H9 (cell line): Measurements from ENCODE around the gene PRKD3. TPM values are rescaled to one million over a fixed set of nuclear protein-coding genes. Genes with fewer than 3 reads are reported as not detected.

ENCODE experiments used
- DNase-seq: peaks from one replicate; pipeline ENCODE4 v3.0.0-alpha.2; 2017
- H2AFZ ChIP-seq: one replicate; pipeline ENCODE4 v1.6.1; 2013; ENCODE audit warnings: mild to moderate bottlenecking, low read length, control low read depth, moderate library complexity
- H2AK5ac ChIP-seq: 2 replicates; pipeline ENCODE4 v1.6.1; 2013; ENCODE audit warnings: low read length, control low read depth, mixed read lengths; ENCODE audit not compliant: insufficient read length
- H2BK120ac ChIP-seq: one replicate; pipeline ENCODE4 v1.6.1; 2013; ENCODE audit warnings: low read depth, mild to moderate bottlenecking, low read length, control low read depth, inconsistent platforms; ENCODE audit not compliant: poor library complexity, severe bottlenecking
- H2BK12ac ChIP-seq: 2 replicates; pipeline ENCODE4 v1.6.1; 2013; ENCODE audit warnings: low read length, control low read depth, mixed read lengths, low read depth; ENCODE audit not compliant: insufficient read length
- H2BK15ac ChIP-seq: 2 replicates; pipeline ENCODE4 v1.6.1; 2013; ENCODE audit warnings: low read depth, low read length, control low read depth
- H2BK20ac ChIP-seq: one replicate; pipeline ENCODE4 v1.6.1; 2013; ENCODE audit warnings: low read depth, mild to moderate bottlenecking, low read length, control low read depth, inconsistent platforms; ENCODE audit not compliant: poor library complexity, severe bottlenecking
- H2BK5ac ChIP-seq: 2 replicates; pipeline ENCODE4 v1.6.1; 2013; ENCODE audit warnings: low read length, control low read depth, mixed read lengths; ENCODE audit not compliant: insufficient read length
- H3K14ac ChIP-seq: 2 replicates; pipeline ENCODE4 v1.6.1; 2013; ENCODE audit warnings: low read length, control low read depth; ENCODE audit not compliant: insufficient read depth
- H3K18ac ChIP-seq: 2 replicates; pipeline ENCODE4 v1.6.1; 2013; ENCODE audit warnings: low read depth, mild to moderate bottlenecking, mixed read lengths, low read length, control low read depth; ENCODE audit not compliant: insufficient read length
- H3K23ac ChIP-seq: 2 replicates; pipeline ENCODE4 v1.6.1; 2013; ENCODE audit warnings: low read length, control low read depth, mixed read lengths, low read depth; ENCODE audit not compliant: insufficient read length
- H3K23me2 ChIP-seq: 2 replicates; pipeline ENCODE4 v1.6.1; 2013; ENCODE audit warnings: low read depth, mild to moderate bottlenecking, mixed read lengths, low read length, control low read depth; ENCODE audit not compliant: insufficient read length, poor library complexity, severe bottlenecking
- H3K27ac ChIP-seq: 2 replicates; pipeline ENCODE4 v1.5.1; 2013; ENCODE audit warnings: low read length, control low read depth, mixed read lengths, low read depth; ENCODE audit not compliant: insufficient read length
- H3K27me3 ChIP-seq: 2 replicates; pipeline ENCODE4 v1.6.1; 2013; ENCODE audit warnings: low read length, control low read depth, inconsistent platforms; ENCODE audit not compliant: insufficient read depth
- H3K4ac ChIP-seq: 2 replicates; pipeline ENCODE4 v1.6.1; 2013; ENCODE audit warnings: low read depth, mild to moderate bottlenecking, control low read depth, inconsistent platforms, low read length, moderate library complexity
- H3K4me1 ChIP-seq: 2 replicates; pipeline ENCODE4 v1.6.1; 2013; ENCODE audit warnings: low read length, control low read depth, inconsistent platforms; ENCODE audit not compliant: insufficient read depth
- H3K4me2 ChIP-seq: 2 replicates; pipeline ENCODE4 v1.6.1; 2013; ENCODE audit warnings: low read length, control low read depth, mixed read lengths; ENCODE audit not compliant: insufficient read length, insufficient read depth
- H3K56ac ChIP-seq: 2 replicates; pipeline ENCODE4 v1.6.1; 2013; ENCODE audit warnings: low read depth, mild to moderate bottlenecking, mixed read lengths, low read length, control low read depth; ENCODE audit not compliant: insufficient read length
- H3K79me1 ChIP-seq: 2 replicates; pipeline ENCODE4 v1.6.1; 2013; ENCODE audit warnings: low read depth, mild to moderate bottlenecking, moderate library complexity, low read length, control low read depth, inconsistent platforms; ENCODE audit not compliant: insufficient read depth, poor library complexity, severe bottlenecking
- H3K79me2 ChIP-seq: 2 replicates; pipeline ENCODE4 v1.6.1; 2013; ENCODE audit warnings: low read length, control low read depth, inconsistent platforms; ENCODE audit not compliant: insufficient read depth
- H3K9ac ChIP-seq: 2 replicates; pipeline ENCODE4 v1.6.1; 2013; ENCODE audit warnings: low read length, control low read depth, mixed read lengths; ENCODE audit not compliant: insufficient read length; ENCODE audit errors: extremely low read depth
- H3K9me3 ChIP-seq: one replicate; pipeline ENCODE4 v1.6.1; 2013; ENCODE audit warnings: low read depth, low read length, inconsistent platforms; ENCODE audit not compliant: control insufficient read depth
- H3T11ph ChIP-seq: one replicate; pipeline ENCODE4 v1.6.1; 2013; ENCODE audit warnings: mild to moderate bottlenecking, low read length, control low read depth, inconsistent platforms
- H4K20me1 ChIP-seq: one replicate; pipeline ENCODE4 v1.6.1; 2013; ENCODE audit not compliant: control insufficient read depth, insufficient read length, insufficient read depth
- H4K5ac ChIP-seq: 2 replicates; pipeline ENCODE4 v1.6.1; 2013; ENCODE audit warnings: low read depth, mild to moderate bottlenecking, mixed read lengths, low read length, control low read depth; ENCODE audit not compliant: insufficient read length
- H4K8ac ChIP-seq: replicated peaks from 2 replicates; pipeline ENCODE4 v1.6.1; 2013; ENCODE audit warnings: low read length, control low read depth, mixed read lengths, low read depth; ENCODE audit not compliant: insufficient read length
- H4K91ac ChIP-seq: 2 replicates; pipeline ENCODE4 v1.6.1; 2013; ENCODE audit warnings: low read depth, mild to moderate bottlenecking, moderate library complexity, mixed read lengths, low read length, control low read depth; ENCODE audit not compliant: insufficient read length
- H3K27ac Mint-ChIP-seq, 3 experiments: 2 replicates in 2 of 3; 3 replicates in 1 of 3; pipeline ENCODE4 v1.8.0; 2020 to 2021; ENCODE audit warnings: mixed read lengths in 3 of 3, mild to moderate bottlenecking in 1 of 3, moderate library complexity in 1 of 3
- H3K27me3 Mint-ChIP-seq: 2 replicates; pipeline ENCODE4 v1.8.0; 2021; ENCODE audit warnings: low read depth, mild to moderate bottlenecking, moderate library complexity, mixed read lengths
- H3K36me3 Mint-ChIP-seq, 3 experiments: 2 replicates in 2 of 3; 3 replicates in 1 of 3; pipeline ENCODE4 v1.8.0; 2020 to 2021; ENCODE audit warnings: low read depth in 3 of 3, mixed read lengths in 3 of 3; ENCODE audit not compliant: insufficient read depth in 1 of 3
- H3K4me1 Mint-ChIP-seq, 2 experiments: 2 replicates each; pipeline ENCODE4 v1.8.0; 2020; ENCODE audit warnings: mixed read lengths in 2 of 2
- H3K4me3 Mint-ChIP-seq, 2 experiments: 2 replicates in 1 of 2; 3 replicates in 1 of 2; pipeline ENCODE4 v1.8.0; 2020 to 2021; ENCODE audit warnings: mild to moderate bottlenecking in 2 of 2, mixed read lengths in 2 of 2, moderate library complexity in 1 of 2
- H3K9me3 Mint-ChIP-seq, 2 experiments: 2 replicates in 1 of 2; 3 replicates in 1 of 2; pipeline ENCODE4 v1.8.0; 2020; ENCODE audit warnings: mild to moderate bottlenecking in 2 of 2, mixed read lengths in 2 of 2, moderate library complexity in 1 of 2
- total RNA-seq: library from RNA; stranded (reverse); gene quantifications from 2 replicates; pipeline ENCODE4 v1.2.1, GENCODE V29; 2021
- TF ChIP-seq, protein P1 (sequence below): fragments of 200-600 bp; sonication (generic); conservative IDR thresholded peaks from 3 replicates; pipeline ENCODE4 v1.8.0; 2021; ENCODE audit warnings: antibody characterized with exemption, mild to moderate bottlenecking

The PRKD3 gene
- total RNA-seq, 1 experiment from 2014 or later: 63.3 TPM

DNA sequence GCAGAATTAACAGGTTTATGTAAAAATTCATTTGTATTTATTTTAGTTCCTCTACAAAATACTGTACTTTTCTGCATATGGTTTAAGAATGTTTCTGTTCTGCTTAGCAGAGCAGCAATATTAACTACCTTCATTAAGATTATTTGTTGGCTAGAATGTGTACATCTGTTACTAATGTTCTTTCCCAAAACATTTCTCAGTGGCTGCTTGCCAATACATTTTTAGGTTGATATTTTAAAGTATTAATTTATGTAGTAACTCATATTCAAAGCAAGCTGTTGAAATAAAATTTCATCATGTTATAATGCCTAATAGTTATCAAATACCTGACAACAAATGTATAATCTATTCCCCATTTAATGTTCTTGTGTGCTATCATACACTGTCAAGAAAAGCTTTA, 40.3 kb downstream of the PRKD3 start:
- H3K4me1 Mint-ChIP-seq: no peaks in the 10 kb centered on the region
- Histone ChIP-seq H2BK12ac (no peak overlapping the region), H3K79me1 (no peaks in the 10 kb centered on the region), H3K4ac (no peak overlapping the region), H4K91ac (no peak overlapping the region), H3K23me2 (no peaks in the 10 kb centered on the region), H3K23ac (no peak overlapping the region), H3K4me2 (no peak overlapping the region), H3K56ac (no peak overlapping the region), H3K27ac (no peak overlapping the region), H4K20me1 (no peaks in the 10 kb centered on the region), H3K27me3 (no peaks in the 10 kb centered on the region), H3K79me2 (no peaks in the 10 kb centered on the region), H3K4me1 (no peaks in the 10 kb centered on the region), H3K9me3 (no peaks in the 10 kb centered on the region), H2BK20ac (no peak overlapping the region), H4K5ac (no peak overlapping the region), H3K9ac (no peak overlapping the region), H2AFZ (no peak overlapping the region), H2BK15ac (no peak overlapping the region), H4K8ac (no peak overlapping the region), H3K18ac (no peak overlapping the region), H3T11ph (no peak overlapping the region), H2BK5ac (no peak overlapping the region), H2BK120ac (no peak overlapping the region), H3K14ac (no peak overlapping the region), H2AK5ac (no peak overlapping the region)
- H3K9me3 Mint-ChIP-seq: no peaks in the 10 kb centered on the region
- H3K27me3 Mint-ChIP-seq: no peaks in the 10 kb centered on the region
- no peak for DNase-seq
- peaks cover 16 to 60% (median 59%) of the 10 kb centered on the region in 3 experiments for H3K36me3 Mint-ChIP-seq
- H3K27ac Mint-ChIP-seq: no peak overlapping the region
- TF ChIP-seq, protein P1, sequence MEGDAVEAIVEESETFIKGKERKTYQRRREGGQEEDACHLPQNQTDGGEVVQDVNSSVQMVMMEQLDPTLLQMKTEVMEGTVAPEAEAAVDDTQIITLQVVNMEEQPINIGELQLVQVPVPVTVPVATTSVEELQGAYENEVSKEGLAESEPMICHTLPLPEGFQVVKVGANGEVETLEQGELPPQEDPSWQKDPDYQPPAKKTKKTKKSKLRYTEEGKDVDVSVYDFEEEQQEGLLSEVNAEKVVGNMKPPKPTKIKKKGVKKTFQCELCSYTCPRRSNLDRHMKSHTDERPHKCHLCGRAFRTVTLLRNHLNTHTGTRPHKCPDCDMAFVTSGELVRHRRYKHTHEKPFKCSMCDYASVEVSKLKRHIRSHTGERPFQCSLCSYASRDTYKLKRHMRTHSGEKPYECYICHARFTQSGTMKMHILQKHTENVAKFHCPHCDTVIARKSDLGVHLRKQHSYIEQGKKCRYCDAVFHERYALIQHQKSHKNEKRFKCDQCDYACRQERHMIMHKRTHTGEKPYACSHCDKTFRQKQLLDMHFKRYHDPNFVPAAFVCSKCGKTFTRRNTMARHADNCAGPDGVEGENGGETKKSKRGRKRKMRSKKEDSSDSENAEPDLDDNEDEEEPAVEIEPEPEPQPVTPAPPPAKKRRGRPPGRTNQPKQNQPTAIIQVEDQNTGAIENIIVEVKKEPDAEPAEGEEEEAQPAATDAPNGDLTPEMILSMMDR: no peak
- H3K4me3 Mint-ChIP-seq: no peak overlapping the region
